Stimulated activated CD4-positive, alpha-beta T cell treated with anti-CD3 and anti-CD28 coated beads, Interleukin-2, amount 100 ng/mL, for 48 hours (primary cell): ENCODE results near the gene NELFB.

ENCODE experiments used
- DNase-seq, 2 donors: peaks; one replicate each; pipeline ENCODE4 v3.0.0-alpha.2; 2020

Gene NELFB

GRCh38 chr9:137254624-137255447 lies at the start of gene NELFB:
NELFB (plus strand) TSS chr9:137255327.
- peak; percentile 97 to 99 for DNase-seq

GRCh38 chr9:137206602-137207001 lies 48.5 kb upstream of the NELFB start:
- DNase-seq = no peak

- DNase-seq = no peak
Measured at GRCh38 chr9:137211532-137211931, 43.6 kb upstream of the NELFB start.

GRCh38 chr9:137212520-137212919 lies 42.6 kb upstream of the NELFB start:
- no peak for DNase-seq

GRCh38 chr9:137213160-137214060 lies 41.7 kb upstream of the NELFB start:
- no peak for DNase-seq

GRCh38 chr9:137214620-137215019 lies 40.5 kb upstream of the NELFB start:
- DNase-seq = no peak

GRCh38 chr9:137215196-137215986 lies 39.7 kb upstream of the NELFB start:
- no peak for DNase-seq

- DNase-seq = no peak
Measured at GRCh38 chr9:137216188-137216965, 38.8 kb upstream of the NELFB start.

GRCh38 chr9:137217276-137218211 lies 37.6 kb upstream of the NELFB start:
- no peak for DNase-seq

GRCh38 chr9:137218212-137218753 lies 36.8 kb upstream of the NELFB start:
- no peak for DNase-seq

GRCh38 chr9:137218754-137219271 lies 36.3 kb upstream of the NELFB start:
- no peak for DNase-seq

GRCh38 chr9:137219757-137220316 lies 35.3 kb upstream of the NELFB start:
- no peak for DNase-seq

- DNase-seq = no peak
Measured at GRCh38 chr9:137220317-137221094, 34.6 kb upstream of the NELFB start.

GRCh38 chr9:137221095-137221505 lies 34.0 kb upstream of the NELFB start:
- no peak for DNase-seq

- DNase-seq = no peak
Measured at GRCh38 chr9:137221506-137222111, 33.5 kb upstream of the NELFB start.

- DNase-seq = no peak
Measured at GRCh38 chr9:137222190-137223077, 32.7 kb upstream of the NELFB start, which contains the start of gene RNF208. RNF208 (minus strand) TSS chr9:137222240; CDS start chr9:137221212, 1,028 bp downstream.
